ENCODE data around the gene PPY.
"Not testable (repeated sequence)": the region's sequence is repeated elsewhere in the genome, so short reads cannot be mapped to it uniquely, and the experiment has no call there.

The PPY gene

GRCh38 chr17:43974382-43975266 lies 32.3 kb upstream of the PPY start:
- no peak overlapping the region for H3K27ac ChIP-seq
- no peak overlapping the region for H2AFZ ChIP-seq
- peaks cover 3% of the 10 kb centered on the region for H3K4me1 ChIP-seq
- no peak overlapping the region for H3K9ac ChIP-seq
- no peaks in the 10 kb centered on the region for H3K79me2 ChIP-seq
- H3K27me3 ChIP-seq (ENCODE audit: control insufficient read depth, insufficient read depth, low read length): no peaks in the 10 kb centered on the region
- H3K4me2 ChIP-seq (ENCODE audit: low read length): no peak overlapping the region
- TF ChIP-seq CTCF (IDR thresholded peaks at IDR 0.05): no peak
- H3K9me3 ChIP-seq (ENCODE audit: control insufficient read depth, low read length): no peaks in the 10 kb centered on the region
- no peaks in the 10 kb centered on the region for H3K36me3 ChIP-seq (ENCODE audit: control insufficient read depth, insufficient read depth, low read length)
- no peak overlapping the region for H3K4me3 ChIP-seq (ENCODE audit: low read depth, low read length)

GRCh38 chr17:43972444-43973212 lies 30.4 kb upstream of the PPY start:
- not testable (repeated sequence) for H3K9ac ChIP-seq; H3K36me3 ChIP-seq (ENCODE audit: control insufficient read depth, insufficient read depth, low read length); H3K4me2 ChIP-seq (ENCODE audit: low read length); H3K9me3 ChIP-seq (ENCODE audit: control insufficient read depth, low read length); H3K4me3 ChIP-seq (ENCODE audit: low read depth, low read length); H3K4me1 ChIP-seq; H3K27me3 ChIP-seq (ENCODE audit: control insufficient read depth, insufficient read depth, low read length); H3K79me2 ChIP-seq; H2AFZ ChIP-seq; H3K27ac ChIP-seq

- H3K79me2 ChIP-seq; H3K4me1 ChIP-seq; H3K4me2 ChIP-seq (ENCODE audit: low read length); H2AFZ ChIP-seq; H3K9me3 ChIP-seq (ENCODE audit: control insufficient read depth, low read length); H3K36me3 ChIP-seq (ENCODE audit: control insufficient read depth, insufficient read depth, low read length); H3K9ac ChIP-seq; H3K27me3 ChIP-seq (ENCODE audit: control insufficient read depth, insufficient read depth, low read length); H3K4me3 ChIP-seq (ENCODE audit: low read depth, low read length); H3K27ac ChIP-seq: not testable (repeated sequence)
Measured at GRCh38 chr17:43971436-43971835, 29.2 kb upstream of the PPY start.

GRCh38 chr17:43970366-43970765 lies 28.1 kb upstream of the PPY start:
- H3K9me3 ChIP-seq (ENCODE audit: control insufficient read depth, low read length): no peaks in the 10 kb centered on the region
- no peaks in the 10 kb centered on the region for H3K79me2 ChIP-seq
- TF ChIP-seq CTCF (IDR thresholded peaks at IDR 0.05): no peak
- no peak overlapping the region for H3K4me3 ChIP-seq (ENCODE audit: low read depth, low read length)
- H3K9ac ChIP-seq: no peak overlapping the region
- H3K4me1 ChIP-seq: peaks cover 6% of the 10 kb centered on the region
- no peak overlapping the region for H2AFZ ChIP-seq
- H3K27ac ChIP-seq: no peak overlapping the region
- H3K27me3 ChIP-seq (ENCODE audit: control insufficient read depth, insufficient read depth, low read length): no peaks in the 10 kb centered on the region
- H3K36me3 ChIP-seq (ENCODE audit: control insufficient read depth, insufficient read depth, low read length): no peaks in the 10 kb centered on the region
- H3K4me2 ChIP-seq (ENCODE audit: low read length): no peak overlapping the region

- Histone ChIP-seq H3K4me3 (ENCODE audit: low read depth, low read length) (no peak overlapping the region), H2AFZ (peak overlapping the region; percentile 46), H3K4me1 (peaks cover 6% of the 10 kb centered on the region), H3K79me2 (no peaks in the 10 kb centered on the region), H3K36me3 (ENCODE audit: control insufficient read depth, insufficient read depth, low read length) (no peaks in the 10 kb centered on the region), H3K27ac (no peak overlapping the region), H3K9ac (no peak overlapping the region), H3K9me3 (ENCODE audit: control insufficient read depth, low read length) (no peaks in the 10 kb centered on the region), H3K27me3 (ENCODE audit: control insufficient read depth, insufficient read depth, low read length) (no peaks in the 10 kb centered on the region), H3K4me2 (ENCODE audit: low read length) (no peak overlapping the region)
- no peak for TF ChIP-seq CTCF (IDR thresholded peaks at IDR 0.05)
Measured at GRCh38 chr17:43967251-43967875, 25.1 kb upstream of the PPY start.
